Neural crest cell (in vitro differentiated cells): ENCODE results near the gene ZNF777. TPM values are rescaled to one million over a fixed set of nuclear protein-coding genes. Genes with fewer than 3 reads are reported as not detected.
"Not testable (repeated sequence)": the region's sequence is repeated elsewhere in the genome, so short reads cannot be mapped to it uniquely, and the experiment has no call there.

Source experiments
- DNase-seq: peaks from one replicate; pipeline ENCODE4 v3.0.0; 2021; ENCODE audit warnings: low read depth, mixed read lengths, low spot score
- H3K27ac Mint-ChIP-seq: one replicate; pipeline ENCODE4 v1.8.0; 2021; ENCODE audit warnings: mild to moderate bottlenecking, mixed read lengths; ENCODE audit not compliant: unreplicated experiment
- H3K27me3 Mint-ChIP-seq: 2 replicates; pipeline ENCODE4 v1.8.0; 2021; ENCODE audit warnings: low read depth, mild to moderate bottlenecking, mixed read lengths
- H3K36me3 Mint-ChIP-seq: 2 replicates; pipeline ENCODE4 v1.8.0; 2021; ENCODE audit warnings: low read depth, mild to moderate bottlenecking, mixed read lengths
- H3K4me1 Mint-ChIP-seq: 2 replicates; pipeline ENCODE4 v1.8.0; 2021; ENCODE audit warnings: mixed read lengths
- H3K4me3 Mint-ChIP-seq: one replicate; pipeline ENCODE4 v1.8.0; 2021; ENCODE audit warnings: mild to moderate bottlenecking, mixed read lengths
- H3K9me3 Mint-ChIP-seq: 2 replicates; pipeline ENCODE4 v1.8.0; 2021; ENCODE audit warnings: mixed read lengths
- CTCF ChIP-seq: fragments of 200-600 bp; sonication (generic); conservative IDR thresholded peaks from 2 replicates; pipeline ENCODE4 v1.5.0; 2021; ENCODE audit warnings: antibody characterized with exemption, mild to moderate bottlenecking
- total RNA-seq: library from RNA; stranded (reverse); gene quantifications from 2 replicates; pipeline ENCODE4 v1.2.1, GENCODE V29; 2021

Gene ZNF777
- total RNA-seq, 1 donor from 2014 or later, result 20.8 TPM

GRCh38 chr7:149495785-149496641 is 35.2 kb upstream of the ZNF777 start:
- DNase-seq, result no peak
- Mint-ChIP-seq H3K27ac (no peak overlapping the region), H3K9me3 (no peaks in the 10 kb centered on the region), H3K36me3 (peaks cover 6% of the 10 kb centered on the region), H3K4me3 (peak overlapping the region; percentile 98), H3K27me3 (peaks cover 29% of the 10 kb centered on the region), H3K4me1 (peaks cover 20% of the 10 kb centered on the region)
- no peak for TF ChIP-seq CTCF

GRCh38 chr7:149494738-149495368 is 34.0 kb upstream of the ZNF777 start:
- H3K4me1 Mint-ChIP-seq, result peaks cover 20% of the 10 kb centered on the region
- no peak for TF ChIP-seq CTCF
- DNase-seq, result no peak
- H3K27ac Mint-ChIP-seq, result no peak overlapping the region
- peak overlapping the region; percentile 98 for H3K4me3 Mint-ChIP-seq
- no peaks in the 10 kb centered on the region for H3K9me3 Mint-ChIP-seq
- peaks cover 18% of the 10 kb centered on the region for H3K27me3 Mint-ChIP-seq
- H3K36me3 Mint-ChIP-seq, result peaks cover 12% of the 10 kb centered on the region

- peaks cover 12% of the 10 kb centered on the region for H3K36me3 Mint-ChIP-seq
- H3K9me3 Mint-ChIP-seq, H3K27ac Mint-ChIP-seq, H3K27me3 Mint-ChIP-seq, DNase-seq, H3K4me3 Mint-ChIP-seq: not testable (repeated sequence)
- H3K4me1 Mint-ChIP-seq, result peaks cover 20% of the 10 kb centered on the region
These were observed 33.1 kb upstream of the ZNF777 start for GRCh38 chr7:149493975-149494374.

DNA sequence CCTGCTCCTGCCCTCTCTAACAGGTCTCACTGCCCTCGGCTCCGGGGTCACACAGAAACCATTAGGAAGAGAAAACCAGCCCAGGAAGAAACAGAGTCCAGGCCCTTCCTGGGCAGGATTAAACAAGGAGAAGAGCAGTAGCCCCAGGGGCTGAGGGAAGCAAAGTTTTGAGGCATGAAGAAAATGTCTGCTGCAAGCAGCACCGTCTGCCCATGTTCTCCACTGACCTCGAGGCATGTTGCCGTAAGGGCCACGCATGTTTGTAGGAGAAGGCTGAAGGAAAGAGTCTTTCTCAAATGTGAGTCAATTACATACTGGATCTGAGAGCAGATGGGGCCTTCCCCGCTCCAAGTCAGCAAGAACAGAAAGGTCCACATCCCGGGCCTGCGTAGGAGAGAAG is 32.5 kb upstream of the ZNF777 start:
- no peak for DNase-seq
- H3K27me3 Mint-ChIP-seq, result peaks cover 3% of the 10 kb centered on the region
- no peaks in the 10 kb centered on the region for H3K9me3 Mint-ChIP-seq
- TF ChIP-seq CTCF, result no peak
- H3K4me1 Mint-ChIP-seq, result peaks cover 20% of the 10 kb centered on the region
- H3K36me3 Mint-ChIP-seq, result peaks cover 12% of the 10 kb centered on the region
- H3K4me3 Mint-ChIP-seq, result no peak overlapping the region
- H3K27ac Mint-ChIP-seq, result no peak overlapping the region

DNA sequence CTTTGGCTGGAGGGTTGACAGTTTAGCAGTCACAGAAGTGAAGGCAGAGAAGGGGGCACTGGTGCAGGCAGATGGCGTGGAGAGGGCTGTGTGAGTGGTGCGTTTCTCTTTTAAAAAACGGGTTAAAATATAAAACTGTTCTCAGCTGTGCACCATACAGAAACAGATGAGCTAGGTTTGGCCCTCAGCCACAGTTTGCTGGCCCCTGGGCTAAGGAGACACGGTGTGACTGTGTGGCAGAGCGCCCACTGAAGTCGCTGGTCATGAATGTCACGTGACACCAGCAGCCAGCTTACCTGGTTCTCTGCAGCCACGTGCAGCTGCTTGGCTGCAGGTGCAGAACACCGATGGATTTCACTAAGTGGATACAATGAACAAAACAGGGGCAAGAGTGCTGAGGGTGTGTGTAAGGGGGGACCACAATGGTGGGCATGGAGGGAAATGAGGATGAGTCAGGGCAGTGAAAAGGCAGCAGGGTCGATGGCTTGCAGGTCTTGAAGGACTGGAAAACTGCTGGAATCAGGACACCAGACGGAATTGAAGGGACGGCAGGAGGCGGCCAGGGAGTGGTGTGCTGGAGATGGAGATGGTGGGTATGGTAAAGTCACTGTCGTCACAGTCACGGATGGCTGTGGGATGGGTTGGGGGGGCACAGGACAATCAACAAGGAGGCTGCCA is 29.4 kb upstream of the ZNF777 start:
- Mint-ChIP-seq H3K9me3 (no peaks in the 10 kb centered on the region), H3K27me3 (no peaks in the 10 kb centered on the region), H3K27ac (peak overlapping the region; percentile 64), H3K4me3 (no peak overlapping the region), H3K4me1 (peaks cover 3% of the 10 kb centered on the region), H3K36me3 (peaks cover 24% of the 10 kb centered on the region)
- DNase-seq, result no peak
- TF ChIP-seq CTCF, result no peak
